Measurements from ENCODE around the gene GSG1. TPM values are rescaled to one million over a fixed set of nuclear protein-coding genes. Genes with fewer than 3 reads are reported as not detected.

The GSG1 gene
- total RNA-seq, 2 donors from 2014 or later, result 0.66 to 2.1 TPM

DNA sequence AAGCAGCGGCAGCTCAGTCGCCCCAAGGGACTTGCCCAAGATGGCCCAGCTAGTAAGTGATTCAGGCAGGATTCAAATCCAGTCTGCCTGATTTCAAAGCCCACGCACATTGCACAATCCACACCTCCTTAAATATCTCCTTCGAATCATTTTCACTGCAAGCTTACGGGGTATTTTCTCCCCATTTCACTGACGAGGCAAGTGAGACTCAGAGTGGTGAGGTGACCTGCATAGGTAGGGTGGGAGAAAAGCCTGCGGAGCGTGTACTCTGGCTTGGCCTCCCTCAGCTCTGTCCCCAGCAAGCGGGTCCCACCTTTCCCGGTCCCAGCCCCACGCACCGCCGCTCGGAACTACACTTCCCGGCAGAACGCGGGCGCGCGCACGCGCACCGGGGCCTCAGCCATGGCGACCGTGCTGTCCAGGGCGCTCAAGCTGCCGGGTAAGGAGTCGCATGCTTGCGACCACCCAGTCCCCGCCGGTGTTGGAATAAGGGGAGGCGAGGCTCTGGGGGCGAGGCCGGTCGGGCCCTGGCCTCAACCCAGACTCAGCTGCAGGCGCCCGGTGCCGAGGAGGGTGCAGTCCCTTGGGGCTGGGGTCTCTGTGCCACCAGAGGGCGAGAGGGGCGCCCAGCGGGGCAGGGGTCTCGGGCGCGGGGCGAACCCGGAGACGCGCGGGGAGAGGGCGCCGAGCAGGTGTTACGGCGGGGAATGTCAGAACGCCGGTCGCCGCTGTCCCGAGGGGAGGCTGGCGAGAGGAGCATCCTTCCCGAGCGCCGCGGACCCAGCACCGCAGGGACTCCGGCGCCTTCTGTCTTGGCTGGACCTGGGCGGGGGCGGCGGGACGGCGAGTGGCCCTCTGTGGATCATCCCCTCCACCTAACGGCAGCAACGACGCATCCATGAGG, 59.2 kb downstream of the GSG1 start, which contains the start of gene FAM234B:
TSS of gene FAM234B (plus strand) at position 380 of the 904 bp plus-strand sequence. CDS start at position 403, 23 bp downstream.
- WGBS, 2 donors, result 1 to 2% methylated on average over 28 to 74 of the region's 74 CpGs
- peaks cover 10% of the 10 kb centered on the region for H3K4me1 ChIP-seq
- no peaks in the 10 kb centered on the region for H3K36me3 ChIP-seq (replicated peaks in 1 of 2; ENCODE audit: insufficient read depth in 1 of 2, low read depth in 2 of 2)
- H3K4me3 ChIP-seq, result peak within 1 kb of the TSS; percentile 81 to 100
- H3K27ac ChIP-seq, result peak within 1 kb of the TSS in 3 of 4 donors; percentile 22 to 59 (median 34)
- peak; percentile 73 to 81 (median 78) for DNase-seq
- no peaks in the 10 kb centered on the region for H3K9me3 ChIP-seq
- peak in 3 of 7 experiments; percentile 2 to 15 (median 11) for TF ChIP-seq CTCF (IDR thresholded peaks at IDR 0.05)
- peak in 2 of 3 donors; percentile 45 to 50 for TF ChIP-seq POLR2A (IDR thresholded peaks at IDR 0.05)
- peak; percentile 95 for ATAC-seq
- intact Hi-C loops (cut with DNase I), result no loop called here
- H3K27me3 ChIP-seq, result no peaks in the 10 kb centered on the region

- TF ChIP-seq CTCF (IDR thresholded peaks at IDR 0.05), result no peak
- Histone ChIP-seq H3K27me3 (no peaks in the 10 kb centered on the region), H3K36me3 (replicated peaks in 1 of 2; ENCODE audit: insufficient read depth in 1 of 2, low read depth in 2 of 2) (no peaks in the 10 kb centered on the region), H3K4me3 (no peak overlapping the region), H3K27ac (no peak overlapping the region), H3K4me1 (peaks cover 10% of the 10 kb centered on the region), H3K9me3 (no peaks in the 10 kb centered on the region)
- 66 to 68% methylated on average over 4 of the region's 4 CpGs for WGBS, 2 donors
- intact Hi-C loops (cut with DNase I), result no loop called here
- DNase-seq (no peak), ATAC-seq (no peak)
Observed at GRCh38 chr12:13042666-13043230, 60.7 kb downstream of the GSG1 start.

DNA sequence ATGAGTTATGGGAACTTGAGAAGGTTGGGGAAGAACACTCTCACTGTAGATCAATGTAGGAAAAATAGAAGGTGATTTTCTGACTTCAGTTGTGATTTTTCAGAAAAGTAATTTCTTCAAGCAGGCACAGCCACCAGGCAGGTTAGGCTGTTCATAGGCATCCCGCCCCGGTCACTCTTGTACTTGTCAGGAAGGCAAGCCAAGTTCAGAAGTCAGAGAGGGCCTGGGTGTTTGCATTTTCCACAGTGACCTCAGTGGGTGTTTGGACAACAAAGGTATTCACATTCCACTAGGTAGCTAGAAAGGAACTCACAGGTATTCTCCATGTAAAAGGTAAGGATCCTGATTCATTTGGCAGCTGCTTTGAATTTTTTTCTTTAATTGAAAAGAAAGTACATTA, 62.2 kb downstream of the GSG1 start:
- Histone ChIP-seq H3K27ac (no peak overlapping the region), H3K4me3 (no peak overlapping the region), H3K36me3 (replicated peaks in 1 of 2; ENCODE audit: insufficient read depth in 1 of 2, low read depth in 2 of 2) (no peaks in the 10 kb centered on the region), H3K27me3 (no peaks in the 10 kb centered on the region), H3K4me1 (peaks cover 10% of the 10 kb centered on the region), H3K9me3 (no peaks in the 10 kb centered on the region)
- 80 to 85% methylated on average over 2 of the region's 2 CpGs for WGBS, 2 donors
- DNase-seq, result no peak
- intact Hi-C loops (cut with DNase I), result no loop called here
- ATAC-seq, result no peak
- TF ChIP-seq POLR2A (IDR thresholded peaks at IDR 0.05), result no peak
- TF ChIP-seq CTCF (IDR thresholded peaks at IDR 0.05), result no peak

DNA sequence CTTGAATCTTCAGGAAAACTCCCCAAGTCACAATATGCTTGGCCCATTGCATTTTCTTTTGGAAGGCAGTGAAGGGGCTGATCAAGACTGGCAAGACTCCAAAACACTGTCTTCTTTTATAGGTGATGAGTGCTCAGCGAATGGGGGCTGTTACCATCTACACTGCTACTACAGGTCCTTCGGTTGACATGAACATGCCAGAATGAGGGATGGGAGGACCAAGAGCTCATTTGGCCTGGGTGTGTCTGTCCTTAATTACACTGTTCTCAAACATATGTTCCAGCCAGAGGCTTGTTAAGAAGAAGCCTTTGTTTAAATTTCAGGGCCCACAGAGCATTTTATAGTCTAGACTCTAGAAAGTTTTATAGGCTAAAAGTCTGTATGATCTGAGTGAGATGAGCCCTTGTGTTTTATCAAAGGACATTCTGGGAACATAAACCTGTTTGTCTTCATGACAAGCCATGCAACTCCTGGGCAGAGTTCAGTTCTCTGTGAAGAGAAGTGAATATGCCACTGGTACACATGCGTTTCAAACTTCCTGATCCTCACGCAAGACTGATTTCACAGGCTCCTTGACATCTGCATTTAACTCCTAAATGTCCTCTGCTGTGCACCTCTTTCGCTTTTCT, 64.0 kb downstream of the GSG1 start:
- H3K36me3 ChIP-seq (replicated peaks in 1 of 2; ENCODE audit: insufficient read depth in 1 of 2, low read depth in 2 of 2), result no peaks in the 10 kb centered on the region
- no peak overlapping the region for H3K27ac ChIP-seq
- intact Hi-C loops (cut with DNase I), result no loop called here
- no peak for TF ChIP-seq POLR2A (IDR thresholded peaks at IDR 0.05)
- TF ChIP-seq CTCF (IDR thresholded peaks at IDR 0.05), result no peak
- WGBS, 2 donors, result 56 to 64% methylated on average over 5 of the region's 5 CpGs
- H3K4me1 ChIP-seq, result peaks cover 6% of the 10 kb centered on the region
- H3K27me3 ChIP-seq, result no peaks in the 10 kb centered on the region
- DNase-seq (no peak), ATAC-seq (no peak)
- no peaks in the 10 kb centered on the region for H3K9me3 ChIP-seq
- H3K4me3 ChIP-seq, result no peak overlapping the region
